Tibial nerve (tissue), 4 donors: Measurements from ENCODE around the gene SLX9. TPM values are rescaled to one million over a fixed set of nuclear protein-coding genes. Genes with fewer than 3 reads are reported as not detected.
A peak's percentile ranks its signal among the peaks of the same experiment; 100 is the strongest.

Source experiments
- DNase-seq, 2 donors: peaks; one replicate each; pipeline ENCODE4 v3.0.0-alpha.2; 2019; ENCODE audit warnings: low spot score in 2 of 2
- H3K27ac ChIP-seq, 4 donors: fragments of 200-600 bp; sonication (generic) in 3 of 4; one replicate each; pipeline ENCODE4 v1.5.1; 2017 to 2019; ENCODE audit warnings: mild to moderate bottlenecking in 1 of 4
- H3K27me3 ChIP-seq, 2 donors: fragments of 200-600 bp; sonication (generic) in 1 of 2; one replicate each; pipeline versions ENCODE4 v1.5.1 to v1.6.0; 2017 to 2019
- H3K36me3 ChIP-seq, 3 donors: fragments of 200-600 bp; sonication (generic); one replicate each; pipeline ENCODE4 v1.5.1; 2018 to 2019
- H3K4me1 ChIP-seq, 4 donors: fragments of 200-600 bp; sonication (generic) in 3 of 4; one replicate each; pipeline ENCODE4 v1.5.1; 2017 to 2019
- H3K4me3 ChIP-seq, 4 donors: fragments of 200-600 bp; sonication (generic) in 3 of 4; one replicate each; pipeline ENCODE4 v1.5.1; 2017 to 2019; ENCODE audit warnings: mild to moderate bottlenecking in 1 of 4, moderate library complexity in 1 of 4
- H3K9me3 ChIP-seq, 4 donors: fragments of 200-600 bp; sonication (generic) in 3 of 4; one replicate each; pipeline ENCODE4 v1.5.1; 2017 to 2019
- CTCF ChIP-seq, 5 experiments: fragments of 200-600 bp in 3 of 5; fragments of 450-650 bp in 2 of 5; sonication (generic) in 3 of 5; IDR thresholded peaks; one replicate each; pipeline ENCODE4 v1.5.1; 2016 to 2019; ENCODE audit warnings: antibody characterized with exemption in 5 of 5, mild to moderate bottlenecking in 3 of 5, moderate library complexity in 2 of 5
- EP300 ChIP-seq, 2 donors: sonication (generic); formaldehyde crosslinking; IDR thresholded peaks; one replicate each; pipeline ENCODE4 v1.6.1; 2017; ENCODE audit warnings: antibody characterized with exemption in 2 of 2, mild to moderate bottlenecking in 1 of 2
- POLR2A ChIP-seq, 2 donors: fragments of 450-650 bp; IDR thresholded peaks; one replicate each; pipeline ENCODE4 v1.6.1; 2017; ENCODE audit warnings: antibody characterized with exemption in 2 of 2, mild to moderate bottlenecking in 2 of 2, moderate library complexity in 2 of 2
- WGBS, 2 donors: methylation state at CpG; one replicate each; pipeline ENCODE4 v1.1.5; 2018; 5-methylcytosine and 5-hydroxymethylcytosine counted together
- total RNA-seq, 4 donors: library from RNA; depleted of rRNA; stranded (reverse); fragments of >200 nt; gene quantifications; one replicate each; pipeline ENCODE4 v1.1.0, GENCODE V29; 2016

Gene SLX9
- total RNA-seq, 4 donors from 2014 or later, result 3.7 to 19.8 (median 13.3) TPM

GRCh38 chr21:44948426-44949120, 8.7 kb downstream of the SLX9 start:
- TF ChIP-seq CTCF (IDR thresholded peaks at IDR 0.05) (no peak), POLR2A (IDR thresholded peaks at IDR 0.05) (no peak), EP300 (IDR thresholded peaks at IDR 0.05) (no peak)
- DNase-seq, result no peak
- Histone ChIP-seq H3K36me3 (peaks cover 0 to 71% (median 0%) of the 10 kb centered on the region in 3 donors), H3K4me3 (no peak overlapping the region), H3K9me3 (no peaks in the 10 kb centered on the region), H3K27me3 (no peaks in the 10 kb centered on the region), H3K4me1 (peaks cover 0 to 17% (median 0%) of the 10 kb centered on the region in 4 donors), H3K27ac (no peak overlapping the region)
- WGBS, 2 donors, result 83 to 90% methylated on average over 13 of the region's 16 CpGs

- peaks cover 0 to 17% (median 0%) of the 10 kb centered on the region in 4 donors for H3K4me1 ChIP-seq
- WGBS, 2 donors, result 80% methylated on average over 27 of the region's 30 CpGs; no CpG with 5 or more reads in 1 of the 2 donors
- no peak overlapping the region for H3K4me3 ChIP-seq
Measured at GRCh38 chr21:44949161-44949778, 9.4 kb downstream of the SLX9 start.

GRCh38 chr21:44949779-44950198, 10.0 kb downstream of the SLX9 start:
- peak; percentile 83 to 96 for DNase-seq
- H3K27ac ChIP-seq, result no peak overlapping the region

More at GRCh38 chr21:44949161-44949778, 9.4 kb downstream of the SLX9 start:
- Histone ChIP-seq H3K9me3 (no peaks in the 10 kb centered on the region), H3K27ac (no peak overlapping the region), H3K36me3 (peaks cover 0 to 71% (median 0%) of the 10 kb centered on the region in 3 donors), H3K27me3 (no peaks in the 10 kb centered on the region)
- DNase-seq, result no peak
- TF ChIP-seq EP300 (IDR thresholded peaks at IDR 0.05) (no peak), CTCF (IDR thresholded peaks at IDR 0.05) (no peak), POLR2A (IDR thresholded peaks at IDR 0.05) (no peak)

GRCh38 chr21:44950351-44950750, 10.5 kb downstream of the SLX9 start:
- Histone ChIP-seq H3K27ac (no peak overlapping the region), H3K4me1 (peaks cover 0 to 24% (median 0%) of the 10 kb centered on the region in 4 donors), H3K9me3 (no peaks in the 10 kb centered on the region), H3K4me3 (no peak overlapping the region), H3K36me3 (peaks cover 0 to 66% (median 0%) of the 10 kb centered on the region in 3 donors), H3K27me3 (no peaks in the 10 kb centered on the region)
- DNase-seq, result no peak
- WGBS, 2 donors, result 88 to 96% methylated on average over 11 to 18 of the region's 18 CpGs
- TF ChIP-seq CTCF (IDR thresholded peaks at IDR 0.05), result no peak
- TF ChIP-seq POLR2A (IDR thresholded peaks at IDR 0.05), result no peak
- no peak for TF ChIP-seq EP300 (IDR thresholded peaks at IDR 0.05)

More at GRCh38 chr21:44949779-44950198, 10.0 kb downstream of the SLX9 start:
- H3K4me3 ChIP-seq, result no peak overlapping the region
- WGBS, 2 donors, result 6 to 7% methylated on average over 8 to 10 of the region's 10 CpGs
- H3K9me3 ChIP-seq, result no peaks in the 10 kb centered on the region
- peaks cover 0 to 71% (median 0%) of the 10 kb centered on the region in 3 donors for H3K36me3 ChIP-seq
- H3K27me3 ChIP-seq, result no peaks in the 10 kb centered on the region
- peaks cover 0 to 18% (median 0%) of the 10 kb centered on the region in 4 donors for H3K4me1 ChIP-seq
- peak in 1 of 2 donors; percentile 12 for TF ChIP-seq POLR2A (IDR thresholded peaks at IDR 0.05)
- TF ChIP-seq EP300 (IDR thresholded peaks at IDR 0.05), result peak in 1 of 2 donors; percentile 40
- TF ChIP-seq CTCF (IDR thresholded peaks at IDR 0.05), result peak; percentile 88 to 97 (median 89)
